Neutrophil (primary cell): Measurements from ENCODE around the gene TFCP2L1.

Experiments used
- H3K27ac ChIP-seq: fragments of 200-600 bp; sonication (generic); 2 replicates; pipeline ENCODE4 v1.5.1; 2016; ENCODE audit warnings: mild to moderate bottlenecking, moderate library complexity
- H3K27me3 ChIP-seq: fragments of 200-600 bp; sonication (generic); 2 replicates; pipeline ENCODE4 v1.6.0; 2016; ENCODE audit warnings: mild to moderate bottlenecking
- H3K36me3 ChIP-seq: fragments of 200-600 bp; sonication (generic); 2 replicates; pipeline ENCODE4 v1.5.1; 2017
- H3K4me1 ChIP-seq, 2 experiments: fragments of 200-600 bp in 1 of 2; sonication (generic) in 1 of 2; 1 replicate in 1 of 2; 2 replicates in 1 of 2; pipeline versions ENCODE4 v1.5.1 to v1.6.1; 2013 to 2016; ENCODE audit warnings: low read depth in 1 of 2, low read length in 1 of 2, mild to moderate bottlenecking in 1 of 2, moderate library complexity in 1 of 2; ENCODE audit not compliant: control insufficient read depth in 1 of 2, insufficient read depth in 1 of 2
- H3K4me3 ChIP-seq, 2 experiments: fragments of 200-600 bp in 1 of 2; sonication (generic) in 1 of 2; 1 replicate in 1 of 2; 2 replicates in 1 of 2; pipeline ENCODE4 v1.5.1; 2013 to 2016; ENCODE audit warnings: low read depth in 1 of 2, low read length in 1 of 2, mild to moderate bottlenecking in 1 of 2, moderate library complexity in 1 of 2
- H3K9me3 ChIP-seq: fragments of 200-600 bp; sonication (generic); 2 replicates; pipeline ENCODE4 v1.5.1; 2016
- TF ChIP-seq, protein P1 (sequence below): fragments of 200-600 bp; sonication (generic); IDR thresholded peaks from 2 replicates; pipeline ENCODE4 v1.5.1; 2016; ENCODE audit warnings: antibody characterized with exemption

TFCP2L1 gene

DNA sequence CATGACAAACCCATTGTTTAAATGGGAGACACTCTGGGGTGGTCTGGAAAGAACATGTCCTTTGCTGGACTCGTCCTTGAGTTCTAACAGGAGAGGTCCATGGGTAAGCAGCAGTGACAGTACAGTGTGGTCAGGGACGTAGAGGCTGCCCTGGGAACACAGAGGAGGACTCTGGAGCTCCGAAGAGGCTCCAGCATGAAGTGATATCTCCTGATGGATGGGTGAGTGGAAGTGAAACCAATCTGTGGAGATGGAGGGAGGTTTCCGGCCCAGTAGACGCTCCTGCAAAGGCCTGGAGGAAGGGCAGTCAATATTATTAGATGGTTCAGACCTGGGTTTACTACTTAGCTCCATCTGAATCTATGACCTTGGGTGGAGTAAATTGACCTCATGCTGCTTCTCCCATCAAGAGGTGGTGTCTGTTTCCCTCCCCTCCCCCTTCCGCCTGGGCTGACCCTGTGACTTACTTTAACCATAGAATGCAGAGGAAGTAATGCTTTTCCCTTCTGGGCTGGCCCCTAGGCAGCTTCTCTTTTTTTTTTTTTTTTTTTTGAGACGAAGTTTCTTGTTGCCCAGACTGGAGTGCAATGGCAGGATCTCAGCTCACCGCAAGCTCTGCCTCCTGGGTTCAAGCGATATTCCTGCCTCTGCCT lies 2.3 kb upstream of the TFCP2L1 start:
- no peak overlapping the region for H3K27ac ChIP-seq
- no peaks in the 10 kb centered on the region for H3K9me3 ChIP-seq
- H3K36me3 ChIP-seq: no peaks in the 10 kb centered on the region
- peaks cover 8 to 10% of the 10 kb centered on the region in 2 experiments for H3K4me1 ChIP-seq
- peaks cover 50% of the 10 kb centered on the region for H3K27me3 ChIP-seq
- TF ChIP-seq, protein P1, sequence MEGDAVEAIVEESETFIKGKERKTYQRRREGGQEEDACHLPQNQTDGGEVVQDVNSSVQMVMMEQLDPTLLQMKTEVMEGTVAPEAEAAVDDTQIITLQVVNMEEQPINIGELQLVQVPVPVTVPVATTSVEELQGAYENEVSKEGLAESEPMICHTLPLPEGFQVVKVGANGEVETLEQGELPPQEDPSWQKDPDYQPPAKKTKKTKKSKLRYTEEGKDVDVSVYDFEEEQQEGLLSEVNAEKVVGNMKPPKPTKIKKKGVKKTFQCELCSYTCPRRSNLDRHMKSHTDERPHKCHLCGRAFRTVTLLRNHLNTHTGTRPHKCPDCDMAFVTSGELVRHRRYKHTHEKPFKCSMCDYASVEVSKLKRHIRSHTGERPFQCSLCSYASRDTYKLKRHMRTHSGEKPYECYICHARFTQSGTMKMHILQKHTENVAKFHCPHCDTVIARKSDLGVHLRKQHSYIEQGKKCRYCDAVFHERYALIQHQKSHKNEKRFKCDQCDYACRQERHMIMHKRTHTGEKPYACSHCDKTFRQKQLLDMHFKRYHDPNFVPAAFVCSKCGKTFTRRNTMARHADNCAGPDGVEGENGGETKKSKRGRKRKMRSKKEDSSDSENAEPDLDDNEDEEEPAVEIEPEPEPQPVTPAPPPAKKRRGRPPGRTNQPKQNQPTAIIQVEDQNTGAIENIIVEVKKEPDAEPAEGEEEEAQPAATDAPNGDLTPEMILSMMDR: no peak
- H3K4me3 ChIP-seq: no peak overlapping the region

DNA sequence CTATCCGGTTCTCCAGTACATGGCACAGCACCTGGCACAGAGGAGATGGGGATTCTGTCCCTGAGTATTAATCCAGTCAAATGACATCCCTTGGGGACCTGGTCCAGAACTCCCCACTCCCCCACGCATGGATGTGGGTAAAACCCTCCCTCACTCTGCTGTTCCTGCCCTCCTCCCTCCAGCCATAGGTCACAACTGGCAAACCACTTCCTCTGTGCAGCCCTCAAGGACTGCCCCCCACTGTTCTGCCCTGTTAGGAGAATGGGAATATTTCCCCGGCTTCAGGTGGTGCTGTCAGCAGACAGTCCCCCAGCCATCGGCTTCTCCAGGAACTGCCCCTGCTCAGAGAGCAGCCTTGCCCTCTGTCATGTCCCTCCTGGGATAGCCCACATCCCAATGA lies 1.5 kb upstream of the TFCP2L1 start:
- Histone ChIP-seq H3K9me3 (no peaks in the 10 kb centered on the region), H3K27me3 (peaks cover 57% of the 10 kb centered on the region), H3K27ac (no peak overlapping the region), H3K4me1 (peaks cover 8 to 10% of the 10 kb centered on the region in 2 experiments), H3K4me3 (no peak overlapping the region), H3K36me3 (no peaks in the 10 kb centered on the region)
- TF ChIP-seq, protein P1: no peak

DNA sequence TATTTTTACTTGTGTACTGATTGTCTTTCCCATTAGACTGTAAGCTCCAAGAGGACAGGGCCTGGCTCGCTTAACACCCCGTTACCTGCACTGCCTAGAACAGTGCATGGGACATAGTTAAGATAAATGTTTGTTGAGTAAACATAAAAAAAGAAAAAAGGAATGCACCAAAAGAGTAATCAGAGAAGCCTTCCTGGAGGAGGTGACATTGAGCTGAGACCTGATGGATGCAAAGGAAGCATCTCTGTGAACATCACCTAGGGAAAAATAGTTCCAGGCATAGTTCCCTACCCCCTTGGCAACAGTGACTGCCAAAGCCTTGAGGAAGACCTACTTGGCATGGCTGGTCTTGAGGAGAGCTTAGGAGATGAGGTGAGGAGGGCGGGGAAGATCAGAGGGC lies 924 bp upstream of the TFCP2L1 start:
- TF ChIP-seq, protein P1: no peak
- H3K9me3 ChIP-seq: no peaks in the 10 kb centered on the region
- no peaks in the 10 kb centered on the region for H3K36me3 ChIP-seq
- H3K4me3 ChIP-seq: no peak overlapping the region
- peaks cover 61% of the 10 kb centered on the region for H3K27me3 ChIP-seq
- no peak overlapping the region for H3K27ac ChIP-seq
- H3K4me1 ChIP-seq: peaks cover 8 to 10% of the 10 kb centered on the region in 2 experiments

DNA sequence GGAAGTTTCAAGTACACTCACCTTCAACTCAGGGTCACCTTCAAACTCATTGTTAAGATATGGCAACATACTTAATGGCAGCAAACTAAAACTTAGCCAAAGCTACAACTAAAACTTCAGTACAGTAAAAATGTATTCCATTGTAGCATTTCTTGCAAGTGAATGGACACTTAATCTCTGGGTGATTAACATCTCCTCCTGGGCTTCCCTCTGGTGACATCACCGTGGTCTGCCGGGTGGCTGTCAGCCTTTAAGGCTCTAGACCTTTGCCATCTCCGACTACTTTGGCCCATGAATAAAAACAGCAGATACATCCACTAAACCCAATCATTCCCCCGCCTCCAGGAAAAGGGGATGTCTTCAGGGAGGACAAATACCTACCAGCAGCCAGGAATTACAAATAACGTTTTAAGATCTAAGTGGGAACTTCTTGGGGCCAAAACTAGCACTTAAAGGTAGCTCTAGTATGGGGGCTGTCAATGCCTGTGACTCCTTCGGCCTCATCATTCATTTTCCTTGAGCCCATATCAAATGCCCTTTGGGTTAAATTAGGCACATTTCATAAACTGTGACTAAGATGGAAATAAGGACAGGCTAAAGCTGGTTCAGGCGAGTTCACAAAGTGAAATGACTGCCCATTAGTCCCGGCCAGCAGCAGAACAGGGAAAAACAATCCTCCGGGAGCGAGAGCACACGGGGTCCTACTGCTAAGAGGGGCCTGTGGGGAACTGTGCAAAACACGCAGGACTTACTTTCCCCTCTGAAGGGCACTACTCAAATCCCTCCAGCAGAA lies 1.1 kb downstream of the TFCP2L1 start:
- H3K9me3 ChIP-seq: no peaks in the 10 kb centered on the region
- H3K27me3 ChIP-seq: peaks cover 72% of the 10 kb centered on the region
- H3K4me1 ChIP-seq: peaks cover 8 to 10% of the 10 kb centered on the region in 2 experiments
- no peak overlapping the region for H3K27ac ChIP-seq
- no peaks in the 10 kb centered on the region for H3K36me3 ChIP-seq
- peak overlapping the region in 1 of 2 experiments; percentile 38 for H3K4me3 ChIP-seq
- TF ChIP-seq, protein P1: no peak

GRCh38 chr2:121282800-121283385 lies 2.1 kb downstream of the TFCP2L1 start:
- H3K9me3 ChIP-seq: no peaks in the 10 kb centered on the region
- H3K27ac ChIP-seq: no peak overlapping the region
- peaks cover 72% of the 10 kb centered on the region for H3K27me3 ChIP-seq
- no peak overlapping the region for H3K4me3 ChIP-seq
- H3K4me1 ChIP-seq: peaks cover 8 to 10% of the 10 kb centered on the region in 2 experiments
- TF ChIP-seq, protein P1: no peak
- H3K36me3 ChIP-seq: no peaks in the 10 kb centered on the region
